GM18858 (cell line): Measurements from ENCODE around the gene GRM1.

Experiments
- ATAC-seq: cut with Tn5 transposase; IDR thresholded peaks from one replicate; pipeline ENCODE4 v1.9.1; 2021; ENCODE audit not compliant: unreplicated experiment

GRM1 gene

DNA sequence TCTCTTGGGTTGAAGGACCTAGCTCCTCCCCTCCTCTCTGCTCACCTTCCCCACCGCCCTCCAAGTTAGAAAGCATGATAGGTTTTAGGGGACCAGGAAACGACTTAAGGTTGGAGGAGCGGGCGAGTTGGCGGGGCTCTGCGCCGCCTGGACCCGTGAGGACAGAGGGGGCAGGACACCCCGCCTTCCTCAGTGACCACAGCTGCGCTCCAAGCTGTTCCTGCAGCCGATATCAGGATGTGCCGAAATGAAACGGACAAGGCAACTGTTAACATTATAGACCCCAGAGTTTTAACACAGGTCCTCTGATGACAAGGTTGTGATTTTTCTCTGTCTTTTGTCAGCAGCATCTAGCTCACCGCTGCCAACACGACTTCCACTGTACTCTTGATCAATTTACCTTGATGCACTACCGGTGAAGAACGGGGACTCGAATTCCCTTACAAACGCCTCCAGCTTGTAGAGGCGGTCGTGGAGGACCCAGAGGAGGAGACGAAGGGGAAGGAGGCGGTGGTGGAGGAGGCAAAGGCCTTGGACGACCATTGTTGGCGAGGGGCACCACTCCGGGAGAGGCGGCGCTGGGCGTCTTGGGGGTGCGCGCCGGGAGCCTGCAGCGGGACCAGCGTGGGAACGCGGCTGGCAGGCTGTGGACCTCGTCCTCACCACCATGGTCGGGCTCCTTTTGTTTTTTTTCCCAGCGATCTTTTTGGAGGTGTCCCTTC lies at the start of gene GRM1:
Gene GRM1, plus strand, starts transcription at position 212 of the 722 bp plus-strand sequence. Its CDS starts 456 bp downstream, at position 668.
- no peak for ATAC-seq

DNA sequence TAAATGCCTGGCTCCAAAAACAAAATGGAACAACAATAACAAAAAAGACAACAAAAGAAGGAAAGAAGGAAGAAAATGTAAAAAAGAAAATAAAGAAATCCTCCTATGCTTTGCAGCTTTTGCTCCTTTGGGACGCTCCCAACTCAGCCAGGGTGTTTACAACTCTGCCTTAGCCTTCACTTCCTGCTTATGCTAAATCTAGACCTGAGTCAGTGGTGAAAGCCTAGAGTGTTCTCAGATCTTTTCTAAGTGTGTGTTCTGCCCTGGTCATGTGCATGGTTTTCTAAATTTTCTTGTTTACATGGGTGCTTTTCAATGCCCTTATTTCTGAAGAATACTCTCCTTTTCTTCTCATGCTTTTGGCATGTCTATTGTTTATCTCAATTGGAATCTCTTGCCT lies 19.5 kb upstream of the GRM1 start:
- ATAC-seq = no peak

DNA sequence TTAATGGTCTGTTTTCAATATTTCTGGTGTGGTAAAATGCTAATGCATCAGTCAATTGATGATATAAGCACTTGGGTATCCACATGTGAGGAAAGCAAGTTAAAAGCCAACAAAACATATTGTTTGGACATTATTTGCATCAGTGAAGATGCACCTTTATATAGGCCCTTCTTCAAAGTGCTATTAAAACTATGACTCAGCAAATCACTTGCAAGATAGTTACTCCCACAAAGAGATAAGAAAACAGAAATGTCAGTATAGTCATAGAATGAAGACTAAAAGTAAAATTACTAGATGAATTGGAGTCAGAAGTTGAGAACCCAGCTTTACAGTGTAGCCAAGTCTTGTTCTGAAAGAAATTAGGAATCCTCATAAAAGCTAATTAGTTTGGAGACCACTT lies 14.6 kb upstream of the GRM1 start:
- ATAC-seq = no peak

DNA sequence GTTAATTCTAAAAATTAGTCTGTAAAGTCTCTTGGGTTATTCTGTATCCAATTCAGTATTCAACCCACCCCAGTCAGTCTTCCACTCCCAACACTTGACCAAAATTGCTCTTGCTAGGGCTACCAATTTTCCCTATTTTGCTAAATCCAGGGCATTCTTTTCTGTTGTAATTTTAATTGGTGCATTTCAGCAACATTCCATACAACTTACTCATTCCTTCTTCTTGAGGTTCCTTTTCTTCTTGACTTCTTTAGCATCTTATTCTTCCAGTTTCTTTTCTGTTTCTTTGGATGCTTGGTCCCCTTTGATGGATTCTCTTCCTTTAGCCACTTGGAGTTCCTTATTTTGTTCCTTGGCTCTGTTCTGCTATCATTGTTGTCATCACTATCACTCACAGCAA lies 11.2 kb upstream of the GRM1 start:
- ATAC-seq = no peak

DNA sequence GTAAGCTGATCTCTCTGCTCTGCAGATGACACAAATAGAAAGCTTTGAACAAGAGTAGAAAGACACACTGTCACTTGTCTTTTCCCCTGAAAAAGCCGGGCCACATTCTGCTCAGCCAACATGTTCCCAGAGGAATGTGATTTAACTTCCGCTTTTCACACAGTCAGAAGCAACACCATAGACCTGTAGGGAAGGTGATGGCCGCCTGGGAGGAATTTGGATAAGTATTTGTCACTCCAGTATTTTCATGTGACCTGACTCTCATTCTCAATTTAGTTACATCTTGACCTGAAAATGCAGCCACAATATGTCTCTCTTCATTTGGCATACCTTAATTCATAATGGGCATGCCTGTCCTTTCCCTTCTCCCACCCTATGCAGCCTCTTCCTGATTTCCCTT lies 2.0 kb upstream of the GRM1 start:
- ATAC-seq = no peak

DNA sequence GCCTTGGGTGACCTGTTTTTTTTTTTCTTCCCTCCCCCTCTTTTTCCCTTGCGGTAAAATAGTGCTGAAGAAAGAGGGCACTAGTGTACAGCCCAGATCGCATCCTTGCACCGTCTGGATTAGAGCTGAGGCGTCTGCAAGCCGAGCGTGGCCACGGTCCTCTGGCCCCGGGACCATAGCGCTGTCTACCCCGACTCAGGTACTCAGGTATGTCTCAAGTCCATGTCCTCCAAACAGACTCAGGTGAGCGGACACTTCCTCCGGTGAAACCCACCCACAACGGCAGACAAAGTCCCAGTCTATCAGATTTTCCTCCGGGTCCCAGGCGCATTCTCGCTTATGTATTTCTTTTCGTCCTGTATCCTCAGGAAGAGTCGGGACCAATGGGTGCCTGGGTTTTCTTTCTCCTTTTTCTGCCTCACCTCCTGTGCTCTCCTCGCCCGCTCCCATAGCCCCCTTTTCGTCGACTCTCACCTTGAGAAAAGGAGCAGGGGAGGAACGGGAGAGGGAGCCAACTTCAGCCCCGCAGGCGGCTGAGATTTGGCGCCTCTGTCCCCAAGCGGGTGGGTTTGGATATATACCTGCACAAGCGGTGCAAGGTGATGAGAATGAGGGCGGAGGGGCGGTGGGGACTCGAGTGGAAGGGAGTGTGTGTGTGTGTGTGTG lies 1.1 kb upstream of the GRM1 start:
- ATAC-seq = no peak

DNA sequence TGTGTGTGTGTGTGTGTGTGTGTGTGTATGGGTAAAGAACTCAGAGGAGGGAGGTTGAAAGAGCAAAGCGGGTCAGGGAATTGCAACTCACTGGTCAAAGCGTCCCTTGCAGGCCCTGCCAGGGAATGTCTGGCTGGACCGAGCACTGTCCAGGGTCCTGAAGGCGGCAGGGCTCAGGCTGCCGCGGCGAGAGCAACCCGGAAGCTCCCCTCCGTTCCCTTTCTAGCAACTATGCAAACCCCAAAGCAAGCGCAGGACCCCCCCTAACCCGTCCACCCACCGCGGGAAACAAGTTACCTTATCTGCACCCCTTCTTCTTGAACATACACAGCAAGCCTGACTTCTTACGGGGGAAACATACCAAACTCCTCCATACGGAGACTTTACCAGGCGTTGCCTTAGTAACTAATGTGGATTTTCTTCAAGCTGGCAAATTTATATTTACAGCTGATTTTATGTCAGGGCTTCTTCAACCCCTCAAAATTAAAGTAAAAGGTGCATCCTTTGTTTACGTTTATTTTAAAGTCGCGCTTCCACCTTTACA lies 538 bp upstream of the GRM1 start:
- no peak for ATAC-seq

DNA sequence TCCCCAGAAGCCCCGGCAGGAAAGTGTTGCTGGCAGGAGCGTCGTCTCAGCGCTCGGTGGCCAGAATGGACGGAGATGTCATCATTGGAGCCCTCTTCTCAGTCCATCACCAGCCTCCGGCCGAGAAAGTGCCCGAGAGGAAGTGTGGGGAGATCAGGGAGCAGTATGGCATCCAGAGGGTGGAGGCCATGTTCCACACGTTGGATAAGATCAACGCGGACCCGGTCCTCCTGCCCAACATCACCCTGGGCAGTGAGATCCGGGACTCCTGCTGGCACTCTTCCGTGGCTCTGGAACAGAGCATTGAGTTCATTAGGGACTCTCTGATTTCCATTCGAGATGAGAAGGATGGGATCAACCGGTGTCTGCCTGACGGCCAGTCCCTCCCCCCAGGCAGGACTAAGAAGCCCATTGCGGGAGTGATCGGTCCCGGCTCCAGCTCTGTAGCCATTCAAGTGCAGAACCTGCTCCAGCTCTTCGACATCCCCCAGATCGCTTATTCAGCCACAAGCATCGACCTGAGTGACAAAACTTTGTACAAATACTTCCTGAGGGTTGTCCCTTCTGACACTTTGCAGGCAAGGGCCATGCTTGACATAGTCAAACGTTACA lies 817 bp downstream of the GRM1 start:
- no peak for ATAC-seq

DNA sequence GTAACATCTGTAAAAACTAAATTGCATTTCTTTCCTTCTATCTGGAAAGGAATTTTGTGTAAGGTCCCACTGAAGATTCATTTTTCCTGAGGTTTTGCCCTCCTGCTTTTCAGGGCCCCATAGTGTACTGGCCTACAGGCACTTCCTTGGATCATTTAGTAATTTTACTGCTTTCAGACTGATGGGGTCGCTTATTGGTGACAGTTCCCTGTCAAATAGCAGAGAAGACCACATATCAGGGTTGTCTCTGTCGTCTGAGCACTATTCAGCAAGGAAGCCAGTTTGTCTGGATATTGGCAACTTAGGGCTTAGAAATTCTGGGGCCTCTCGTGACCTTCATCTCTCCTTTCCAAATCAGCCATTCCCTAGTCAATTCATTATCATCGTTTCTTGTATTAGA lies 3.5 kb downstream of the GRM1 start:
- ATAC-seq = no peak

DNA sequence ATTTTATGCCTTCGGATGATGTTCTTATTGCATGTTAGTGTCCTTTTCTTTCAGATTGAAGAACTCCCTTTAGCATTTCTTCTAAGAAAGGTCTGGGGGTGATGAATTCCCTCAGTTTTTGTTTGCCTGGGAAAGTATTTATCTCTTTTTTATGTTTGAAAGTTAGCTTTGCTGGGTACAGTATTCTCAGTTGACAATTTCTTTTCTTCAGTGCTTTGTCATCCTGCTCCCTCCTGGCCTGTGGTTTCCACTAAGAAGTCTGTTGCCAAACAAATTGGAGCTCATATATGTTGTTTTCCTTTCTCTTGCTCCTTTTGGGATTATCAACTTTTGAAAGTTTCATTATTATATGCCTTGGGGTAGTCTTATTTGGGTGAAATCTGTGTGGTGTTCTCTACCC lies 11.5 kb downstream of the GRM1 start:
- ATAC-seq = no peak

DNA sequence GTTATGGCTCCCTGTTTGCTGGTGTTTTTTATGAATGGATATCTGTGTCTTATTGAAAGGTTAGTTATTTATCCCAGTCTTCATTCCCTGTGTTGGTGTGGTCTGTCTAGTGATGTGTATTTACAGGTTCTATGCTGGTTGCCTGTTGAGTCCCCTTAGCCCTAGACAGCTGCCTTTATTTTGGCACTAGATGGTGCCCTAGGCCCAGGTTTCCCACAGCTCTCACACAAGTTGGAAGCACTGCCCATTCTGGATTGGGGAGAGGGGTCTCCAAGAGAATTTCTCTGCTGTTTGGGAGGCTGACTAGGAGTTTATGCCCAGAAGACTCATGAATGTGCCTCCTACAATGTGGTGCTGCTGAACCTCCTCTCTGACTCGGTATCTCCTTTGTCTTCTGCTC lies 12.4 kb downstream of the GRM1 start:
- no peak for ATAC-seq

DNA sequence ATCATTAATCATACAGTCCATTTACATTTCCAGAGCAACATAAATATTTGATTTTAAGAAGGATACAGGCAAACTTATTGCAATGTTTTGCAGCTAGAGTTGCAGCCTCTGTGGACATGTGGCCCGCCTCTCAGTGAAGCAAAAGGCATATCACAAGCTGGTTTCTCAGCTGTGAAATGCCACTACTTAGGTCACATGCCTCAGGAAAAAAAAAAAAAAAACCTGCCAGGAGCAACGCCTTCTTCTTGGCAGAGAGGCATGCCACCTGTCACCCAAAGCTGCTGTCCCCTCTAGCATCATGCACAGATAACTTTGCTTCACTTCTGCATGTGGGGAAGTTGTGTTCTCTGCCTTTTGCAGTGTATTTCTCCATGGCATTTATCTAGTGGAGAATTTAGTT lies 18.5 kb downstream of the GRM1 start:
- no peak for ATAC-seq

DNA sequence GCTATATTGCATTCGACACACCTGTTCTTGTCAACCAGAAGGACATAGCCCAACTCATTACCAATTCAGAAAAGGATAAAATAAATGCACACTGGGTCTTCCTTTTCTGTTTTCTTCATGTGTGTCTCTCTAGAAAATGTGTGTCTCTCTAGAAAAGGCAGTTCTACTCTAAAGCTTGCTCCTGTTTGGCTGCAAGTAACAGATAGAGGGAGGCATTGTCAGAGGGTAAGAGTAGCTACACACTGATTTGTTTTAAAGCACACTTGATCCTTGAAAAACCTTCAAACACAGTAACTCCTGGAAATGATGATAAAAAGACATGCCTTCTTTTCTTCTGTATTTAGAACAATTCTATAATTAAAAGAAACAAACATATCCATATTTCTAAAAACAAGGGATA lies 21.3 kb downstream of the GRM1 start:
- ATAC-seq = no peak

DNA sequence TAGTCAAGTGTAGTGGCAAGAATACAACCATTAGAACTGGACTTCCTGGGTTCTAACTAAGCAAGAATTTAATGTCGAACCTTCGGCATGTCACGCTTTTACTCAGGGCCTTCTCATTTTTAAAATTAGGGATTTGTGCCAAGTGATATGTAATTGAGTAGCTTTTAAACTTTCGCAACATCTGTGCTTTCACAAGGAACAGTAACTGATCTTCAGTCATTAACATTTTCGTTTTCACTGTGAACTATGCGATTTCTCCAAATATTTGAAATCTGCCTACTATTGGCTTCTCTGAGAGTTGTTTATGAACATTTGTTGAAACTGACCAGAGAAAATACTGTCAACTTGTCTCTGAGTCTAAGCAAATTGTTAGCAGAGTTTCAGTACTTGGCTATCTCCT lies 27.6 kb downstream of the GRM1 start:
- no peak for ATAC-seq

DNA sequence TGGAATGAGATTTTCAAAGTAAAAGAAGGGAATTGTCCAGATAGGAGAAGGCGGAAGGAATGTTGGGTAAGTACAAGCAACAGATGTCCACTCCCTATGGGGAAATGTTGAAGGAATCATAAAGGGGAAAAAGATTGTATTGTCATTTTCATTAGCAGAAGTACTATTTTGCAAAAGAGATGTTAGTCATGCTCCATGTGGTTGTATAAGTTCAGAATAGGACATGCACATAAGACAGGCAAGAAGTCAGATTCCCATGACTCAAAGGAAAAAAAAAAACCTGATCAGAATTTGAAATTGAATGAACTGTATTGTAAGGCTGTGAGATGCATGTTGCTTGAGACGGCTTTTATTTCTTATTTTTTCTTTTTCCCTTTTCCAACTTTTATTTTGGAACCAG lies 36.8 kb downstream of the GRM1 start:
- ATAC-seq = no peak

DNA sequence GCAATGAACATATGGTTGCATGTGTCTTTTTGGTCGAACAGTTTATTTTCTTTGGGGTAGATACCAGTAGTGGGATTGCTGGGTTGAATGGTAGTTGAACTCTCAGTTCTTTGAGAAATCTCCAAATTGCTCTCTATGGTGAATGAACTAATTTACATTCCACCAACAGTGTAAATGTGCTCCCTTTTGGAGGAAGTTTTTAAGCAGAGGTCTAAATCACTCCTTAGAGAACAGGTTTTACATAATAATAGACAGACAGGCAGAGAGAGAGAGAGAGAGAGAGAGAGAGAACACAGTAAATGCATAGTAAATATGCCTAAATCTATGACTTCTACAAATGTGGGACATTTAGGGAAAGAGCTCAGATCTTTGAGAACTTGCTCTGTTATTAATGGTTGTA lies 37.6 kb downstream of the GRM1 start:
- ATAC-seq = no peak

DNA sequence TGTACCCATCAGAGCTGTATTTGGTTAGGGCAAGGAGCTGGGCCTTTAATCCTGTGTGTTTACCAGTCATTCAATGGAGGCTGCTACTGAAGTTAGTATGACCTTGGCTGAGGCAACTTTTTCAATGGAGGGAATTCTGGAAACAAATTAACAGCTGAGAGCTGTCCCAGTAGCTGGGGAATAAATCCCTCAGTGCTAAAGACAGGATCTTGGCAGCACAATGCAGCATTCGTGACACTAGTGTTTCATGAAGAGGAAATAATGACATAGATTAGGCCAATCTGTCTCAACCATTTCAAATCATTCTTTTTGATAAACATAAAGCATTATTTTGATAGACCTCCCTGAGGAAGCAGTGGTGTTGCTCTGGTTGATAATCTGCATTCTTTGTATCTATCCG lies 42.9 kb downstream of the GRM1 start:
- no peak for ATAC-seq

DNA sequence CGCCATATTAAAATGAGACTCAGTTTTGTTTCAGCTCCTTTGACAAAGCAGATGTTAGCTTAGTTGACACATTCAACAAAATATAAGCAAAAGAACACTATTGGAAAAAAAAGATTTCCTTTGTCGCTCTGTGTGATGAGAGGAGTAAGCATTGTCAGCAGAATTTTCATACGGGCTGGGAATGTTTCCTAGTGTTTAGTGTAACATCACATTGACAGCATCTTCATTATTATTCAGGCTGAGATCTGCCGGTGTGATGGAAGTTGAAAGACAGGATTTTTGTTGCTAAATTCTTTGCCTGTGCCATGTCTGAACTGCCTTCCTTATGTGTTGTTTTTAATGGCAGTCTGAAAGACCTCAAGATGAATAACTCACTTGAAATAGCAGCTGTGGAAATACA lies 49.1 kb downstream of the GRM1 start:
- ATAC-seq = no peak

DNA sequence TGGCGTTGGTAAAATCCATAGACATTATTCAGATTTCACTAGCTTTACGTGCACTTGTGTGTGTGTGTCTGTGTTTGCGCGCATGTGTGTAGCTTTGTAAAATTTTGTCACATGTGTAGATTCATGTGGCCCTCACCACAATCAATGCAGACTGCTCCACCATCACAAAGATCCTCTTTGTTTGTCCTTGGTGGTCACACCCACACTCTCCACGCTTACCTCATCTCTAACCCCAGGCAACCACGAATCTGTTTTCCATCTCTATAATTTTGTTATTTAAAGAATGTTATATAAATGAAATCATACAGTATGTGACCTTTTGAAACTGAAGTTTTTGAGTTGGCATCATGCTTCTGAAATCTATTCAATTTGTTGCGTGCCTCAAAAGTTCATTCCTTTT lies 58.5 kb downstream of the GRM1 start:
- ATAC-seq = no peak

DNA sequence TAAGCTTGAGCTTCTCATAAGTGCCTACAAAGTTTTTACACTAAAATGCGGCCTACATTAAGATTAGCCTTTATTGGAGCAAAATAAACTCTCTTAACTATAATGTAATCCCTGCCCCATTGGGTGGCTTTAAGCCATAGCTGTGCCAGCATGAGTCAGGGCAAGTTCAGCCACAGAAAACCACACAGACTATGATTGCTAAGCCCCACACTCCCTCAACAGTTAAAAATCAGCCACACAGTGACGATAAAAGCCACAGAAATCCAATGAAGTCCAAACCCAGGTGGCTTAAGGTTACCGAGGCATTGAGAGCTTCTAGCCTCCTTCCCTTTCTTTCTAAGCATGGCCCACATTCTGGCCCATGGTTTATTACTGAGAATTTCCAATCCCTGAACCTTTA lies 61.6 kb downstream of the GRM1 start:
- no peak for ATAC-seq

DNA sequence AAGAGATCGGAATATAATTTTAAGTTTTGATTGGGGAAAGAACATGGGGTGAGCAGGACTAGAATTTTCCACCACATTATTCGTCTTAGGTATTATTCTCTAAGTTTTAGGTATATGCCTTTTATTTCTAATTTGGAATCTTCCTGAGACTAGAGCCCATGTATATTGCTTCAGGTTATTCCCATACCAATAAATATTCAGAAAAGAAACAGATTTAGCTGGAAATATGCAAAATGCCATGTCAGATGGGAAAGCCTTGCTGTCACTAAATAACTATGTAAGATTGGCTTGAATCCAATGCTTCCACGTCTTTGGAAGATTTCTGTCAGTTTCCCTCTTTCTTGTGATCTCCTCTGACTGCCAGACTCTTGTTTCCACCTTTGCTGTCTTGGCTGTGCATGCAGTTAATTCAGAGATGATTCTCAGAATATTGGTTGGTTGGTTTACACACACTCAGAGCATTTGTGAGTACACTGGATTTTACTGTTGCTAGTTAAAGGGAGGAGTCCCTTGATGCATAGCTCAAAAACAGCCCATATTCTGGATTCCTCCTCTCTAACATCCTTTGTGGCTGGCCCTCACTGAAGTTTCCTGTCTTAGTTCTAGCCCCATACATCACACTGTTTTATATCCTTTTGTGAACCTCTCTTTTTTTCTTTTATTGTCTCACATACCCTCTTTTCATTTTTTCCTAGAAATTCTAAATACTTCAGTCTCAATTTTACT lies 64.3 kb downstream of the GRM1 start:
- no peak for ATAC-seq

DNA sequence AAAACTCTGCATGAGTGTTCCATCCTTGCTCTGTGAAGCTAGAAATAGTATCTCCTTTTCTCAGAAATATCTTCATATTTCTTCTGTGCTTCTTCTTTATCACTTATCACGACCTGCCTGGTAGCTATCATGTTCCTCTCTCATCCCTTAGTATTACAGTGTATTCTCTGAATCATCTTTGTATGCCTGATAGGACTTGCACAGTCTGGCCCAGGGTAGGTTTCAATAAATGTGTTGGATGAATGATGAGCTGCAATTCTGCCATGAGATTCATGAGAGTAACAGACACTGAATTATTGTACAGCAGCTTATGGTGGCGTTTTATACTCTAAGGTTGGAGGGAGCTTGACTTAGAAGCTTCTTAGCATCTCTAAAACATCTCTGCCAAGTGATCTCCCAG lies 66.6 kb downstream of the GRM1 start:
- no peak for ATAC-seq
